ENCODE data around the gene RAD50.
A peak's percentile ranks its signal among the peaks of the same experiment; 100 is the strongest.
"Not testable (repeated sequence)": the region's sequence is repeated elsewhere in the genome, so short reads cannot be mapped to it uniquely, and the experiment has no call there.

The RAD50 gene

GRCh38 chr5:132556763-132557477 lies at the start of gene RAD50:
RAD50 (plus strand) TSS chr5:132556977; CDS start chr5:132557325, 348 bp downstream.
- peak; percentile 91 for DNase-seq

DNA sequence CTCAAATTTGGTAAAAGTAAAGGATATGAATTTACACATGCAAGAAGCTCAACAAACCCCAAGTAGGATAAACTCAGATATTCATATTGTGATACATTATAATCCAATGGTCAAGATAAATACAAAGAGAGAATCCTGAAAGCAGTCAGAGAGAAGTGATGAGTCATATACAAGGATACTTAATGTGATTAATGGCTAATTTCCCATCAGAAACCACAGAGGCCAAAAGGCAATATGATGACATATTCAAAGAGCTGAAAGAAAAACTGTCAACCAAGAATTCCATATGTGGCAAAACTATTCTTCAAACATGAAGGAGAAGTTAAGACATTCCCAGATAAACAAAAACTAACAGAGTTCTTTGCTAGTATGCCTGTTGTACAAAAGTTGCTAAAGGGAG lies 46.7 kb upstream of the RAD50 start:
- no peak for DNase-seq

DNA sequence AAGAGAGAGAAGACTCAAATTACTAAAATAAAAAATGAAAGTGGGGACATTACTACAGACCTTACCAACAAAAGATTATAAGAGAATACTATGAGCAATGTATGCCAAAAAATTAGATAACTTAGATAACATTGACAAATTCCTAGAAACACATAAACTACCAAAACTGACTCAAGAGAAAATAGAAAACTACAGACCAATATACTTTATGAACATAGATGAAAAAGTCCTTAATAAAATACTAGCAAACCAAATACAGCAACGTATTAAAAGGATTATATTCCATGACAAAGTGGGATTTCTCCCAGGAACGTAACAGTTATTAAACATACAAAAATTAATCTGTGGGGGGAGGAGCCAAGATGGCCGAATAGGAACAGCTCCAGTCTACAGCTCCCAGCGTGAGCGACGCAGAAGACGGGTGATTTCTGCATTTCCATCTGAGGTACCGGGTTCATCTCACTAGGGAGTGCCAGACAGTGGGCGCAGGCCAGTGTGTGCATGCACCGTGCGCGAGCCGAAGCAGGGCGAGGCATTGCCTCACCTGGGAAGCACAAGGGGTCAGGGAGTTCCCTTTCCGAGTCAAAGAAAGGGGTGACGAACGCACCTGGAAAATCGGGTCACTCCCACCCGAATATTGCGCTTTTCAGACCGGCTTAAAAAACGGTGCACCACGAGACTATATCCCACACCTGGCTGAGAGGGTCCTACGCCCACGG lies 43.0 kb upstream of the RAD50 start:
- DNase-seq: not testable (repeated sequence)

DNA sequence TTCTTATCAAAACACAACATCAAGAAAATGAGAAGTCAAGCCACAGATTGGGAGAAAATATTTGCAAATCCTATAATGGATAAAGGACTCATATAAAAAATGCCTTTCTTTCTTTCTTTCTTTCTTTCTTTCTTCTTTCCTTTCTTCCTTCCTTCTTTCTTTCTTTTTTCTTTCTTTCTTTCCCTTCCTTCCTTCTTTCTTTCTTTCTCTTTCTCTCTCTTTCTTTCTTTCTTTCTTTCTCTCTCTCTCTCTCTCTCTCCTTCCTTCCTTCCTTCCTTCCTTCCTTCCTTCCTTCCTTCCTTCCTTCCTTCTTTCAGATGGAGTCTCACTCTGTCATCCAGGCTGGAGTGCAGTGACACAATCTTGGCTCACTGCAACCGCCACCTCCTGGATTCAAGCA lies 34.7 kb upstream of the RAD50 start:
- not testable (repeated sequence) for DNase-seq

- not testable (repeated sequence) for DNase-seq
These were observed 31.9 kb upstream of the RAD50 start for GRCh38 chr5:132524877-132525276.

DNA sequence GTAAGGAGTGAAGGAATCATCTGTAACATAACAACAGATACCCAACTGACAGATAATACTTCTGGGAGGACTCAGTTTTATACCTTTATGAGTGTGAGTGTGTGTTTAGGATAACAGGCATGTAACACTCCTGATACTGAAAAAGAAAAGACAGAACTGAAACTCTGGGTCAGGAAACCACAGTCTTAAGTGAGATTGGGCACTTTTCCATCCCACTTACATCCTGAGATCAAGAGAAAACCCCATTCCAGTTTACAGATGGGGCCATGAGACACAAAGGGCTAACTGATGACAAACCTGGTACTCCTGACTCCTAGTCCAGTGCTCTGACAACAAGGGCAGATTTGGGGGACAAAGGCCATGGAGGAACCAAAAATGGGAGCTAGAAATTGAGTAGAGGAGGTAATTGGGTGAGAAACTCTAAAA lies 31.5 kb upstream of the RAD50 start:
- DNase-seq: no peak

DNA sequence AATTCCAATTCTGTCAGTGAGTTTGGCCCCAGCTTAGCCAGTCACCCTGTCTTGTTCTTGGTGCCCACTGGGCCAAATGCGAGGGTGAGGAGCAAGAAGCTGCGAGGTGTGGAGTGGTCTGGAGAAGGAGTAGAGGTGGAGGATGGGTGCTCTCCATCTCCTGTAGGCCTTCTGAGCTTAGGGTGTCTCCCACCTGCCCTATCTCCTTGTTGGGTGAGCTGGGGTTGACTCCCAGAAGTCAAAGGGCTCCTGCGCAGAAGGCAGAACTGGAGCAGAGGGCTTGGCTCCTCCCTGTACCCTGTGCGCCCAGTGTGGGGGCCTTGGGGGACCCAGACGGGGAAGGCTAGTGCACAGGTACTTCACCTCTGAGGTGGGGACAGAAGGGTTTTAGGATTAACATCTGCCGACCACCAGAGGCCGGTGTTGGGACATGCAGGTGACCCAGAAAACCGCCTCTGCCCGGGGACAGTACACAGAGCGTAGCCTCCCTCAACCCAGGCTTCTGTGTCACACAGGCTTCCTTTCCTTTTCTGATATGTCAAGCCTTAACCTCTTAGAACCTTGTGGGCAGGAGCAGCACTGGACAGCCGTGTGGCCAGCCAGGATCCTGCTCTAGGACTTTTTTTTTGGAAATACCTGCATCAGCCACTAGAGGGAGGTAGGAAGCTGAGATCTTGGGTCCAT lies 30.3 kb upstream of the RAD50 start:
- no peak for DNase-seq

DNA sequence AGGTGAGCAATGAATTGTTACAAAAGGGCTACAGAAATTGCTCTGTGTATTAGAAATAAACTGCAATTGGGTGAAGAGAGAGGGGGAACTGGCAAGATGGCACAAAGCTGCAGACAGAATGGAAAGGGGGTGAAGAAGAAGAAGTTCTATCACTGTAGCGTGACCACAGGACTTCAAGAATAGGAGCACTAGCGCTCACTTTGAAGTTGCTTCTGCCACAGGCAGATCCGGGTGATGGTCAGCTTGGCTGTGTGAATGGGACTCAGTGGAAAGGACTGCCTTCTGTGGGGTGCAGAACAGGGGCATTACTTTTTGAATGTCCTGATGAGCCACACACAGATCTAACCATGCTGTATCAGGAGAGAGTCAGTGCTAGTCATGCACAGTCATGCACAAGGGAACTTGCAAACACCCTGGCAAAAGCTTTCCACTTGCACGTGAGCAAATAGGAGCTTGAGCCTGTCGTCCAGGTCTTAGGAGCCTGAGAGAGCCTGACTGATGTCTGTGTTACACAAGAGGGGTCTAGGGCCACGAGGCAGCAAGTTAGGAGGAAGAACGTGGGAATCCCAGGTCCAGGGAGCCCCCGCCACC lies 29.7 kb upstream of the RAD50 start:
- DNase-seq: no peak

DNA sequence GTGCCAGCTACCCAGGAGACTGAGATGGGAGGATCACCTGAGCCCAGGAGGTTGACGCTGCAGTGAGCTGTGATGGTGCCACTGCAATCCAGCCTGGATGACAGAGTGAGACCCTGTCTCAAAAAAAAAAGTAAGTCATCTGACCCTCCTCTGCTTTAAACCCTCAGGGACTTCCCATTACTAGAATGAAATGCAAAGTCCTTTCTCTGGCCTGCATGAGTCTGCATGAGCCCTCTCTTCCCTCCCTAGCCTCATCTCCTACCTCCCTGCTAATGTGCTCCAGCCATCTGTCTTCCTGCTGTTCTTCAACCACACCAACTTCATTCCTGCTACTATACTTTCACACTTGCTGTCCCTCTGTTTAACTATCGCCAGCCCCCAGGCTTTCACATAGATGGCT lies 28.8 kb upstream of the RAD50 start:
- DNase-seq: no peak

- no peak for DNase-seq
These were observed 27.7 kb upstream of the RAD50 start for GRCh38 chr5:132528866-132529634.

DNA sequence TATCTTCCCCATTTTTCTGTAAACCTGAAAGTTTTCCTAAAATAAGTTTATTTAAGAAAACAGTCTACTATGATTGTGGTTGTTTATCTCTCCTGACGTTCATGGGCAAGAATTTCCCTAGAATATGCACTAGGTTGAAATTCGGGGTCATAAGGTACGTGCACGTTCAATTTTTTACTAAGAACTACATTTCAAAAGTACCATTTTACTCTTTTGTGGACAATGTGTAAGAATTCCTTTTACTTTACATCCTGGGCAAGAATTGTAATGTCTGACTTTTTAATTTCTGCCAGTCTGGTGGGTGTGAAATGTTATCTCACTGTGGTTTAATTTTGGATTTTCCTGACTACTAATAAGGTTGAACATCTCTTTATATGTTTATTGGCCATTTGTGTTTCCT lies 25.8 kb upstream of the RAD50 start:
- no peak for DNase-seq

- no peak for DNase-seq
These were observed 17.1 kb upstream of the RAD50 start for GRCh38 chr5:132539716-132540115.

GRCh38 chr5:132540149-132540548 lies 16.6 kb upstream of the RAD50 start:
- DNase-seq: no peak

- no peak for DNase-seq
These were observed 16.0 kb upstream of the RAD50 start for GRCh38 chr5:132540764-132541163.

GRCh38 chr5:132543472-132544201 lies 13.1 kb upstream of the RAD50 start, which contains the start of gene IL5:
IL5 (minus strand) TSS chr5:132543522; CDS start chr5:132543478, 44 bp downstream.
- DNase-seq: no peak

DNA sequence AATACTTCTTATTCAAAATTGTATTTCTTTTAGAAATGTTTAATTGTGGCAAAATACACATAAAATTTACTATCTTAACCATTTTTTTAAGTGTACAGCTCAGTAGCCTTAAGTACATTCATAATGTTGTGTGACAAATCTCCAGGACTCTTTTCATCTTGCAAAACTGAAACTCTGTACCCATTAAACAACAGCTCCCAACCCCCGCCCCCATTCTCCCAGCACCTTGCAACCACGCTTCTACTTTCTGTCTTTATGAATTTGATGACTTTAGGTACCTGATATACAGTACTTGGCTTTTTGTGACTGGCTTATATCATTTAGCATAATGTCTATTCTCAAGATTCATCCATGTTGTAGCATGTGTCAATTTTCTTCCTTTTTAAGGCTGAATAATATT lies 10.7 kb upstream of the RAD50 start:
- peak; percentile 23 for DNase-seq

- no peak for DNase-seq
These were observed 9.5 kb upstream of the RAD50 start for GRCh38 chr5:132547269-132547668.

DNA sequence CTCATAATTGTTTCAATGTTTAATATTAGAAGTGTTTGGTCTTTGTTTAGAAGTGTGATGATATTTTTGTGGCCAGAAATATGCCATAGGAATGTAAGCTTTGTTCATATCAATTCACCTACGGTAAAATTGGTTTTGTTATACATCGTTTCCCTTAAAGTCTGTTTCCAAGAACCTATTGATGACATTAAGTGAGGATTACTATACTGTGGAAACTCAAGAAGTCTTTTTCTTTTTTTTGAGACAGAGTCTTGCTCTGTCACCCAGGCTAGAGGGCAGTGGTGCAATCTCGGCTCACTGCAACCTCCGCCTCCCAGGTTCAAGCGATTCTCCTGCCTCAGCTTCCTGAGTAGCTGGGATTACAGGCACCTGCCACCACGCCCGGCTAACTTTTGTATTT lies 7.9 kb upstream of the RAD50 start:
- DNase-seq: not testable (repeated sequence)

DNA sequence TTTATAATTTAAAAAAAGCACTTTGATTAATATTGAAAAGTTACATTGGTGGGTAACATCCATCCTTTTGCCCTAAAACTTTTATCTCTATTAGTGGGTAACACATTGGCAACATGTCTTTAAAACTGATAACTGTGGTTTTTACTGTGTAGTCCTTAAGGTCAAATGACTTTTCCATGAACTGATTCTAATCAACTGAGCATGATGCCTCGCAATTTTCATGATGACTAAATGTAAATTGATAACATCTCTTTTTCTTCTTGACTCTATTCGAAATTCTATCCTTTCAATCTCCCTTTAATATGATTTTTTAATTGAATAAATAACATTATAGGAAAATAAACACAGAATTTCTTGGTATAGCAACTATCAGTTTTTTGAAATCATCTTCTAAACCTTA lies 7.2 kb upstream of the RAD50 start:
- DNase-seq: no peak

- DNase-seq: no peak
These were observed 519 bp upstream of the RAD50 start for GRCh38 chr5:132556153-132556762.

DNA sequence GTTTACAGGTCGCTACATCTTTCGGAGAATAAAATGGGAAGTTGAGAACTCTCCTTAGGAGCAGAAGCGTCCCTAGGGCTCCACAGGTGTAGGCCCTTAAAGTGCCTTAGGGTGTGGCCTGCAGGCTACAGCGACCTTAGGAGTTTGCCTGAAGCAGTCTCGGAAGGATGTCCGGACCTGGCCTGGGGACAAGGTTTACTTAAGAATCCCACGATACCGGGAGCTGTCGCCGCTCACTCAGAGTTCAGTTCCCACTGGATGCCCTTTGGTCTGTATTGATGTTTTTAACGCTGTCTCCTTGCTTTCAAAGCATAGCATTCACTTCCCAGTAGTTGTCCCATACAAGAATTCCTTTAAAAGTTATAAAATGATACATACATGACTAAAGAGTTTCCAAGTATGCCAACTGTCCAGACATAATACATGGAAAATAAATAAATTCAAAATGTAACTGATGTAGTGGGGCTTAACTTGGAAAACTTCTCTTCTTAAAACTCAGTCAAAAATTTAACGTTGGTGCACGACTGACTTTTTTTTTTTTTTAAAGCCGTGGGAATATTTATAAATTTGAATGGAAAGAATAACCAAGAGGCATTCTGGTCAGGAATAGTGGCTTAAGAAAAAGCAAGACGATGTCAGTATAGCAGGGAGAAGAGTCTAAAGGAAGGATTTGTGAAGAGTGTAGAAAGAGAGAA lies 848 bp downstream of the RAD50 start:
- peak; percentile 30 for DNase-seq
